Activated CD4-positive, alpha-beta T cell treated with anti-CD3 and anti-CD28 coated beads for 1 hour (primary cell): ENCODE results near the gene PCGF5.
"Not testable (repeated sequence)": the region's sequence is repeated elsewhere in the genome, so short reads cannot be mapped to it uniquely, and the experiment has no call there.

ENCODE experiments used
- DNase-seq: peaks from one replicate; pipeline ENCODE4 v3.0.0-alpha.2; 2020

The PCGF5 gene

DNA sequence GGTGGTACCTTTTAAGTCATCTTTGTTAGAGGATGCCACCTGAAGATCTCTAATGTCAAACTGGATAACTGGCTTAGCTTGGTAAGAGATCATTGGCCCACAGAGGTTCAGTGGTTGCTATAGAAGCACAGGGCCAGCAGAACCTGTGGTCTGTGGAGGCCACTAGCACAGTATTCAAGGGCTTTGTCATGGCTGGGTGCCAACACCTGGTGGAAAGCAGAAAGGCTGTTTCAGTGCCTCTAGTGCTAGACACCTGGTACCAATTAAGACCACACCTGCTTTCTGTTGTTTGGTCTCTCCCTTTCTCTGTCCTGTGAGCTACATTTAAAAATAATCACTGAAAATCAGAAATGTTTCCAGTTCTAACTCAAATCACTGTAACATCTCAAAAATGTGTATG lies 10.0 kb upstream of the PCGF5 start:
- DNase-seq: no peak

DNA sequence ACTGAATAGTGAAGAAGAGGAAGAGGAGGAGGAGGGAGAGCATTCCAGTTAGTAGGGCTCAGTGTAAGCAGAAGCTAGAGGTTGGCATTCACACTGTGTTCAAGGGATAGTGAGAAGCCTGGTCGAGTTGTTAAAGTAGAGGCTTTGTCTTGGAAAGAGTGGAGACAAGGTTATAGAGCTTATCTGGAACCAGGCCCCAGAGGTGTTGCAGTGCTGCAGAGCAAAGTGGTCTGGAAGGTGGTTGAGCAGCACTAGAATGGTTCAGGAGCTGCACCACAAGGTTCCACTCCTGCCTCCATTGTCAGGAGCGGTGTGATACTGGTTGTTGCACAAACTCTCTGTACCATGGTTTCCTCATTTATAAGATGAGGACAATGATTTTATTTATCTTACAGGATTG lies 8.8 kb upstream of the PCGF5 start:
- no peak for DNase-seq

DNA sequence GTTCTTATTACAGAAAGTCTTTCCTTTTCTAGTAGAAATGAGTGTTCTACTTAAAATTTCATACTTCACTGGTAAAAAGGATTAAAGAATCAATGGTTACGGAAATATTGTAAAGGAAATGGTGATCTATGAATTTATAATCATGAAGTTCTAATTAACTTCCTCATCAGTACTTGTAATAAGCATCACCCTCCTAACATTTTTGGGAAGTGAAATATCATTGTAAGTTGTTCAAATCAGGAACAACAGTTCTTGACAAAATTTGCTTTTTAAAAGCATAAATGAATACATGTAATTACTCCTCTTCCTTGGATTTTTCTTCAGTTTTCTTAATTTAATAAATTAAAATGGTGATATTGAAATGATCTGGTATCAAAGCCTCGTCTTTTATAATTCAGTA lies 5.6 kb upstream of the PCGF5 start:
- no peak for DNase-seq

DNA sequence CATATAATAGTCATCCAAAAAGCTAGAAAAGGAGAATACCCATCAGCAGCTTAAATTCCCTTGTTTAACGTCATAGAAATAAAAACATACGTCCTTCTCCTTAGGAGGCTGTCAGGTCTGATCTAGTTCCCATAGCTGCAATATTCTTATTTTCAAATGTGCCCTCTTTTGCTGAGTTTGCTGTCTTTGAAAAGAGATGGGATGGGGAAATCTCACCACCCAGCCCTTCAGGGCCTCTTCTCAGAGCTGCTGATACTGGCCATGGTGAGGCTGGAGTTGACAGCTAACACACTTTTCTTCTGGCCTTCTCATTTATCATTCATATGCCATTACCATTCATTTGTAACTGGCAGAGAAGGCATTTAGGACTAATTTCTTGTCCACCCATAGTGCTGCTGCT lies 5.1 kb upstream of the PCGF5 start:
- DNase-seq: no peak

DNA sequence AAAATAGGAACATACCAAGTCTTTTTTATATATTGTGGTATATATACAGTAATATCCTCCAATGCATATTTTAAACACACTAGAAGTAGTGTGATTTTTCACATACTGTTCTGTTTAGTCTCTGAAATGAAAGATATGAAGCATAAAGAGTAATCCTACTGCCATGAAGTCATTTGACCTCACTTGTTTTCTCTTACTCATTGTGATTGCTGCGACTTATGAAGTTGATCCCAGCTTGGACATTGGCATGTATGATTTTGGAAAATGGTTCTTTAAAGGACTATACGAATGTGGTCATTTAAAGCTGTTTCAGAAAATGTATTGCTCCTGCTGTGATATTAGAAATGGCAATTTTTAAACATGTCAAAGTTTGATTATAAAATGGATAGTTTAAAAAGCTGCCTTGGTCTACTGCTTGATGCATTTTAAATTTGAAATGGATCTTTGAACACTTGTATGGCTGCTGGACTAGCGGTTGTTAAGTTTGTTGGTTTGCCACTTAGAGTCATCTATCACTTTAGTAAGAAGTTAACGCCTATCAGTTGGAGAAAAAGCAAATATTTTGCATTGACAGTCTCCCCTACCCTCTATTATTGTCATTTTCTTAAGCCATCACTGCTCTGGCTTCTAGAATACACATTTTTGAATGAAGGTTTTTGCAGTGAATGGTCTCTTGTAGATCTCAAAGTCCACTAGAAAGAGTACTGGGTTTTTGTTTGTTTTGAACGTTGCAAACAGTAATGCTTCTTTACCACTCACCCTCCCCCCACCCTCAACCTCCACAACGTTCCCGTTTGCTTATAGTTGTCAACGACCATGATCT lies 881 bp upstream of the PCGF5 start:
- no peak for DNase-seq

DNA sequence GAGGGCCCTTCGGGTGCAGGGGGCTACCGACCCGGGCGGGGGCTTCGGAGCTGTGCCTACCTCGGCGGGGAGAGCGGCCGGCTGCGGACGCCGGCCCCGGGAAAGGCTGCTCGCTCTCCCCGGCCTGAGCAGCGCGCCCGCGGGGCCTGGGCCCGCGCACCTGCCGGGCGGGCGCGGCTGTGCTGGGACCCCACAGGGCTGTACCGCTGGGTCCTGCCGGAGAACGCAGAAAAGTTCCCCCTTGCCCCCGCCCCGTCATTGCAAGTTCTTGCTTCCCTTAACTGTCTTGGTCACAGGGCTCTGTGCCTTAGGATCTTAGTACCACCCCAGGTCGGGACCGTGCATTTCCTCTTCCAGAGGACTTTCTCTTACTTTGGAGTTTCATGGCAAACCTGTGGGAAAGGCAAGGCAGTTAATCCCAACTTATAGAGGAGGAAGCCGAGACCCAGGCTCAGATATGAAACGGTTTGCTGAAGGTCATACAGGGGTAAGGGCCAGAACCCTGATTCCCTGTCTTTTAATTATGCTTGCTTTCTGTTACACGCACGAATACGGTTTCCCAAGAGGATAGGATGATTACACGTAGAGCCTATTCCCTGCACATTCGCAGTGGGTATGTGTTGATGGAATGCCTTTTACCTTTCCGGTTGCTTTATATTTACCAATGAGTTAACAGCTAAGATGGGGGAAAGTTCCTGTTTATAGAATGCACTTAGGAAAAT lies 652 bp downstream of the PCGF5 start:
- no peak for DNase-seq

DNA sequence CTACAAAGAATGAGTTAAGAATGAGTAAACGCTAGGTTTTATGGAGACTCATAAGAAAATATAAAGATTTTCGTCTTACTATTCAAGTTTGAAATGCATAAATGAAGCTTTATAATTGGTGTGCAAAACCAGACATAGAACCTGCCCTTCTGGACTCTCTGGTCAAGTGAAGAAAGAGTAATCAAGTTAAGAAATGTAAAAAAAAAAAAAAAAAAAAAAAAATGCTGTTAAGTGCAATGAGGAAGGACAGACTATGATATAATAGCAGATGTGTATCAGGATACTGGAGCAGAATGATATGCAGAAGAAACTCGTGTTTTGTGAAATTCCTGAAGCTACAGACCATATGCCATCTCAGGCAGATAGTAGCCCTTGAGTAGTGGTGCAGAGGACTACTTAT lies 5.6 kb downstream of the PCGF5 start:
- no peak for DNase-seq

DNA sequence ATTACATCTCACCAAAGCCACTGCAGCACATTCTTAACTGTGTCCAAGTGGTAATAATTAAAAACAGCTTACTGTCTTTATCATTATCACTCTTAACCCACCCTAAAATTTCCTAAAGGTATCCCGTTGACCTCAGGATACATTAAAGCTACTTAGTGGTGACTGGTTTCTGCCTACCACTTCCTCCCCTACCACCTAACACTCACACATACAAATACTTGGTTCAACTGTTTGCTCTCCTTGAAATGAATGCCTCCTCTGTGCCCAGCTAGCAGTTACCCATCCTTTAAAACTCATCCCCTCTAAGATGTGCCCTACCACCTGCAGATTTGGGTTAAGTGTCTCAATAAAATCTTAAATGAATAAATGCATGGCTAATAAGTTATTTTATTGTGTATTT lies 7.1 kb downstream of the PCGF5 start:
- no peak for DNase-seq

DNA sequence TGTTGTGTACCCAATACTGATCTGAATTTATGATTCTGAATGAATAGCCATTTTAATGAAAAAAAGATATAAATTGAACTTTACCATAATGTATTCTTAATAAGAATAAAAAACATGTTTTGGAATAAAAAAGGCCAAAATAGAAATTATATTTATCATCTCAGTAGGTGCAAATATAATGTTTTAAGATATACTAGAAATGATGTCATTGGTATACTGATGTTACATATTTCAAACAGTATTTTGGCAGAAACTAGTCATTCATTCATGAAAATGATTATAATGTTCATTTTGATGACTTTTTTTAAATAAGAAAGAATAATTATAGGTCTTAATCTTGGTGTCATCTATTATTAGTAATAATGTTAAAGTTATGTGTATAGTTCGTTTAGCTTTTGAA lies 9.2 kb downstream of the PCGF5 start:
- DNase-seq: no peak

DNA sequence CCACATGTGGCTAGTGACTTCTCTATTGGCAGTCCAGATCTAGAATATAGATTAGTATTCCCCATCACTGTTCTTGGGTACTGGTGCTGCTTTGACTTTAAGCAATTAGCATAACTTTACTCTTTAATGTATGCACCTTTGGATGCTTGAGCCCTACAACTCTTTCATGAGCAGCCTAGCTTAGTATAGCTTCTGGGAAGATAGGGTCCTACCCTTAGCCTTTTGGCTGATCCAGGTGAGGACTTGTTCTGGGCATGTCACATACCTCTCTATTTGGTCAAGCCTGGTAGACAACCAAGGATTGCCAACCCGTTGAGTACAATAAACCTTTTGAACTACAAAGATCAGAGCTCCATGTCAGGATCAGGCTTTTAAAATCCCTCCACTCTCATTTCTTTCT lies 17.7 kb downstream of the PCGF5 start:
- no peak for DNase-seq

DNA sequence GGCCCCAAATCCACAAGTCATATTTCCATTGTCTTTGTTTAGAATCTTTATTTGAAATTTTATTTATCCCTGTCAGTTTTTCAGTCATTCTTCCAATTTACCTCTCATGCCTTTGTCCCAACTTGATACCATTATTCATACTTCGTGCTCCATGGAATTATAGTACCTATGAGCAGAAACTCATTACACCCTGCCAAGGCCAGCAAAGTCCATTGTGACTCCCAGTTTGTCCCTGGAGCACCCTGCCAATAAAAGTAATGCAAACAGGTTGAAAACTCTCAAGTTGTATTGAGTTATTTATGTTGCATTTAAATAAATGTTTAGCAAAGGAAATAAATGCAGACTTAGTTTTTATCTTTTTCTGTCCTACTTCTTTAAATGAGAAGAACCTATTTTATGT lies 19.3 kb downstream of the PCGF5 start:
- no peak for DNase-seq

DNA sequence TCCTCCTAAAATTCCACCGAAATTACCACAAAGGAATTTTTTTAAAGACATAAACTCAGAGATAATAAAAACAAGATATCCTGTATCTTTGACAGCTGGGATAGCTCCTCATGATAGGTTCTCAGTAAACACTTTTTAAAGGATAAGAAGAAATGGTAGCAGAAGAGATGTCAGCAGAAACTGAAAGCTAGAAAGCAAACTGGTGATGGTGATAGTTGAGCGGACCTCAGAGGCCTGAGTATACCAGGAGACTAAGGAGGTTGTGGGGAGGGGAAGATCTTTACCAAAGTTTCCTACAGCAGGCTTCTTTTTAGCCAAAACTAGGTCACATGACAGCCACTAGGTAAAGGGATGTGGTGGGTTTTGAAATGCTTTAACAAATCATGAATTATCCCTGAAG lies 22.5 kb downstream of the PCGF5 start:
- no peak for DNase-seq

DNA sequence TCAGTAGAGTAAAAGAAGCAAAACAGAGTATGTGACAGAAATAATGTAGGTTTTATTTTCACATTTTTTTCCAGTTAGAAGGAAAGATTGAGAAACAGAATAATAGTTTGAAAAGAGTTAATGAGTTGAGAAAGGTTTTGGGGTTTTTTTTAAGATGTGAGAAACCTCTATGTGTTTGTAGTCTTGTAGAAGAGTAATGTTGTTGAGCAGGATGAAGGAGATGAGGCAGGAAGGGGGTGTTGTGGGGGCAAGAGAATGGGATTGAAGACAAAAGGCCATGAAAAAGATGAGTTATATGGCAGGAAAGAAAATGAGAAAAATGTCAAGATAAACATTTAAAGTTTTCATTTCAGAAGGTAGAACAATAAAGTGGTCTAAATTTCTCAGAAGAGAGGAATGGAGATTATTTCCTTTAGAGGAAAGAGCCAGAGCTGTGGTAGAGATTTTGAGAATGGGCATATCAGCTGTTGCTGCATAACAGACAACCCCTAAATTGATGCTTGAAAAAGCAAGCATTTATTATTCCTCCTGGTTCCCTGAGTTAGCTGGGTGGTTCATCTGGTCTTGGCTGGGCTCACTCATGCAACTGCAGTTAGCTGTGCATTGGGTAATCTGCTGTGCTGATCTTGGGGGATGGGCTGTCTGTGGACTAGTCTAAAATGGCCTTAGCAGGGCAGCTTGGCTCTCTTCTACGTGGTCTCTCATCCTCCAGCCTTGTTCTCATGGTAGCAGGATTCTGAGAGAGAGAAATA lies 27.1 kb downstream of the PCGF5 start:
- DNase-seq: no peak

DNA sequence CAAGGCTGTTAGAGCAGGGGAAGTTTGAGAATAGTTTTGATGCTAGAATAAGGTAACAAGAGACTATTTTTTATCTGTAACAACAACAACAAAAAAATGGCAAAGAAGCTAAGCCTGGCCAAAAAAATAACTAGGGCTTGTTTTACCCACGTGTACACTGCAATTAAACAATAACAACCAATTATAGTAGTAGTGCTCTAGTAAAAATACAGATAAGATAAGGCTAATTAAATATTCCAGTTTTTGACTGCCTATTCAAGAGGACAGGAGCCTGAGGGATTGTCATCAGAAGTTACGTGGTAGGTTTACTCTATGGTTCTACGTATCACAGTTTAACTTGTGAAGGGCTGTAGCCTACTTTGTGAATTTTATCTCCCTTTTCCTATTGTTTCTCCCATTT lies 29.2 kb downstream of the PCGF5 start:
- DNase-seq: no peak

DNA sequence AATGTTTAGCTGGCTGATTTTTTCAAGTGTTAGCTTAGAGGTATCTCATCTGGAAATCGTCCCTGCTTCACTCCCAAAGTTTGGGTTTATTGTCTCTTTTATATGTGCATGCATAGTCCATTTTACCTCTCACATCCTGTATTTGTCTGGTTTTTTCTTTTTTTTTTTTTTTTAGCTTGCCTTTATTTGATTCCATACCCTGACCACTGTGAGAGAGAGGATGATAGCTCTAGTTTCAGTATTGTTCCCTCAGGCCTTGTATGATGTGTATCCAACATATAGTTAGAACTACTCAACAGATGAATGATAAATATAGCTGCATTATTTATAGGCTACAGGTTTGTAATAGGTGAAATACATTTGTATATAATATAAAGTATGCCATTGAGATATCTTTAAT lies 29.9 kb downstream of the PCGF5 start:
- no peak for DNase-seq

DNA sequence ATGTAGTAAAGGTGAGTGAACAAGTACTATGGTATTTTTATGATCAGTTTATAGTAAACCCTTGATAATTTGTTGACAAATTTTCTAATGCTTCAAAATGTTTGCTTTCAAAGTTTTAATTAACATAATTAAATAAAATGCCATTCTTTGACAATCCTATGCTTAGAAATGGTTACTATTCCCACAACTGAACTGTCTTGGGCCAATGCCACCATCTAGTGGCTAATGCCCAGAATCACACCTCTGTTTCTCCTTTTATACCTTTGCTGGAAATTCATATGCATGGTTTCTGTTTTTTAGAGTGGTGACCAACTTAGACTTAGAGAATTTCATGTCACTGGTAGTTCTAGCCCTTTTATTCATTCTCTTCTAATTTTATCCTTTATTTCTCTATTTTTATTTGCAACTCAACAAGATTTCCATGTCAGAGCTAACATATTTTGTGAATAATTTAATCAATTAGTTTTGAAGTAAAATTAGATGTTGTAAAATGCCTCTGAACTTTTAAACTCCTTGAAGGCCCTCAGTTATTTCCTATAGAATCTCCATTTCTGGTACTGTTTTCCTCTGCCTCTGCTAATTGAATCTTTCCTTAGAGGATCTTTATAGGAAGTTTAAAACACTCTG lies 31.1 kb downstream of the PCGF5 start:
- DNase-seq: peak; percentile 22

DNA sequence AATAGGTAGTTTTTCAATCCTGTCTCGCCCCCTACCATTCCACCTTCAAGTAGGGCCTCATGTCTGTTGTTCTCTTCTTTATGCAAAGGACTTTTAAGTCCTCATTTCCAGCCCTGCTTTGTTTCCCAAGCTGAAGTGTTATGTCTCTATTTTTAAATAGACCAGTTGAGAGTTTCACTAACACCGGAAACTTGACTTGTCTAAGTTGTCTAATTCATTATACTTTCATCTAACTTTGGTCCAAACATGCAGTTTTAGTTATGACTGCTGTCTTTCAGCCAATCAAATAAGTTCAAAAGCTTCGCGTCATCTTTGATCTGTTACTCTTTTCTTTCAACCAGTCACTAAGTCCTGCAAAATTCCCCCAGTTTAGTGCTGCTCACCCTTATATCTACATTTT lies 32.8 kb downstream of the PCGF5 start:
- no peak for DNase-seq

DNA sequence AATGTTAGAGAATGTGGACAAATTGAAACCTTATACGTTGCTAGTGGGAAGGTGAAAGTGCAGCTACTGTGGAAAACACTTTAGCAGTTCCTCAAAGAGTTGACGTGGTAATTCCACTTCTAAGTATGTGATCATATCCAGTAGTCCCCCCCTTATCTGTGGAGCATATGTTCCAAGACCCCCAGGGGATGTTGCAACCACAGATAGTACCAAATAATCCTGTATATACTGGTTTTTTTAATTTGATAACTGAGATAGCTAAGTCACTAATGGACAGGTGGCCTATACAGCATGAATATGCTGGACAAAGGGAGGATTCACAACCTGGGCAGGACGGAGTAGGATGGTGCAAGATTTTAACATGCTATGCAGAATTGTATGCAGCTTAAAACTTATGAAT lies 36.8 kb downstream of the PCGF5 start:
- DNase-seq: no peak

DNA sequence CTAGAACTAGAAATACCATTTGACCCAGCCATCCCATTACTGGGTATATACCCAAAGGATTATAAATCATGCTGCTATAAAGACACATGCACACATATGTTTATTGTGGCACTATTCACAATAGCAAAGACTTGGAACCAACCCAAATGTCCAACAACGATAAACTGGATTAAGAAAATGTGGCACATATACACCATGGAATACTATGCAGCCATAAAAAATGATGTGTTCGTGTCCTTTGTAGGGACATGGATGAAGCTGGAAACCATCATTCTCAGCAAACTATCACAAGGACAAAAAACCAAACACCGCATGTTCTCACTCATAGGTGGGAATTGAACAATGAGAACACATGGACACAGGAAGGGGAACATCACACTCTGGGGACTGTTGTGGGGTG lies 40.0 kb downstream of the PCGF5 start:
- DNase-seq: not testable (repeated sequence)

DNA sequence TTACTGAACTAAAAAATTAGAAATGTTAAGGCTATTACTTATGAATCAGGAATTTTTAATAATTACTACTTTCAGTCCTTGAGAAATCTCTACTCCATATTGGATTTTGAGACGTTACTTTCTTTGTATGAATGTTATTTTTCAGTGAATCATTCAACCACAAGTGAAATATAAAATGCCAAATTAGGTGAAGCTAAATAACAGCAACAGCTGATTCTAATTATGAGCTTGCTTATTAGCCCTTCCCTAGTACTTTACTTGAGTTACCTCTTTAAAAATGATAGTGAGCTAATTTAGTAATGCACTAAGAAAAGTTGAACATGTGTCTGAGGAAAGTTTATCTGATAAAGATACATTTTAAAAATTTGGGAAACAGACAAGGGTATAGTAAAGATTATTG lies 51.4 kb downstream of the PCGF5 start:
- no peak for DNase-seq

DNA sequence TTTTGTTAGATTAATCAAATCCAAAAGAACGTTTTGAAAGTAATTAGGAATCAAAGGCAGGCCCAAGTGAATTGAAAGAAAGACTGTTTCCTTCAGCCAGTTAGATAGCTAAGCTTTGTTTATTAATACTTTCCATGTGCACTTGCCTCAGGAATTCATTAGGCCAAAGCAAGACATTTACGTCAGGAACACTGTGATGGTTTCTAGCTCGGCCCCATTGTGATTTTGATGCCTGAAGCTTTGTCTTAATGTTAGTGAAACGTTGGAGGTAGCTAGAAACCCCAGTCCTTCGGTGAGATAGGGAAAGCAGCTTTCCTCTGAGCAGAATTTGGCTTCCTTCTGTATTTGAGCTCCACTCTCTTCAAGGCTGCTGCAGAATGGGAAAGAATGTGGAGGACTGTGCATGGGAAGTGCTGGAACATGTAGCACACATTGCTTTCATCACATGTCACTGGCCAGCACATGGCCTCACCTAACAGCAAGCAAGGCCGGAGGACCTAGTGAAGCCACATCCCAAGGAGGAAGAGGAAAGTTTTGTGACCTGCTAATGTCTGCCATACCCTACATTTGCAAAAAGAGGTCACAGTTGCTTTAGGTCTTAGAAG lies 64.1 kb downstream of the PCGF5 start:
- DNase-seq: no peak

DNA sequence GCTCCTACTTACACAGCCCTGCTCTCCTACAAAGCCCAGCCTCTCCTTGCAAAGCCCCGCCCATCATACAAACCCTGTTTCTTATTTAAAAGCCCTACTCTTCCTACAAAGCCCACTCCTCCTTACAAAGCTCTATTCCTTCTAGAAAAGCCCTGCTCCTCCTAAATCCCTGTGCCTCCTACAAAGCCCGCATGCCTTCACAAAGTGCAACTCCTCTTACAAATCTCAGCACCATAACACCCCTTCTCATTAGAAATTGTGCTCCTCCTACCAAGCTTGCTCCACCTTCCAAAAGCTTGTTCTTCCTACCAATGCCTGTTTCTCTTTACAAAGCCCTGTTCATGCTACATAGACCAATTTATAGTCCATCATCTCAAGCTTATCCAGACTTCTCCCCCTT lies 66.1 kb downstream of the PCGF5 start:
- no peak for DNase-seq

DNA sequence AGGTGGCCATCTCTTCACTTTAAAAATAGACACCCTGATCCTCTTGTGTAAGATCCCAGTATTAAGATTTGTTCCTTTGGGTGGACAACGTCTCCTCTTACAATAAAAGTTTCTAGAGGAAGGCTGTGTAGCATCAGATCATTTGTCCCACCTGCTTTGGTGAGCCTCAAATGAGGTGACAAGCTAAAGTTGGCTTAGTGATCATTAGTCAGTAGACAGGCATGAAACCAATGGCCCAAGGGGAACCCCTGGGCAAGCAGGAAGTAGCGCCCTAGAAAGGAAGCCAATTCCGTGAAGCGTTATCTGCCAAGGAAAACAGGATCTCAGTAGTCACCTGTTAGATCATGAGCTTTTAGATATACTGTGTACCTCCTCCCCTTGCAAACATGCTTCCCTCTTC lies 66.8 kb downstream of the PCGF5 start:
- DNase-seq: no peak
